GM18870 (cell line): ENCODE measurements around the gene RUNX1.

Experiments
- ATAC-seq: cut with Tn5 transposase; IDR thresholded peaks from one replicate; pipeline ENCODE4 v1.9.1; 2021; ENCODE audit warnings: moderate library complexity; ENCODE audit not compliant: unreplicated experiment

The RUNX1 gene

DNA sequence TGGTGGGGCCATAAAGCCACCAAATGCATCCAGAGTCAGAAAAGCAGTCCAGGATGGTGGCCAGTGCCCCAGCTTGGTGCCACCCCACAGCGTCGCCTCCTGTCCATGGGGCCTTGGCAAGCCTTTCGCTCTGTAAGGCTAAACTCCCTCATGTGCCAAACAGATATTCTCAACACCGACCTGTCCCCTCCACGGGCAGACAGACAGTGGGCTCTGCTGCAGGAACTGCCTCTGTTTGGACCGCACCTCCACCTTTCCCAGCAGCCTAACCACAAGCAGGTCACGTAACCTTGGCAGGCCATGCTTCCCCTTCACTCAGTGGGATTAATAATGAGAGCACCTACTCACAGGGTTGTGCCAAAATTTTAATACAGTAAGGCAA, 11.7 kb downstream of the RUNX1 start:
- no peak for ATAC-seq

DNA sequence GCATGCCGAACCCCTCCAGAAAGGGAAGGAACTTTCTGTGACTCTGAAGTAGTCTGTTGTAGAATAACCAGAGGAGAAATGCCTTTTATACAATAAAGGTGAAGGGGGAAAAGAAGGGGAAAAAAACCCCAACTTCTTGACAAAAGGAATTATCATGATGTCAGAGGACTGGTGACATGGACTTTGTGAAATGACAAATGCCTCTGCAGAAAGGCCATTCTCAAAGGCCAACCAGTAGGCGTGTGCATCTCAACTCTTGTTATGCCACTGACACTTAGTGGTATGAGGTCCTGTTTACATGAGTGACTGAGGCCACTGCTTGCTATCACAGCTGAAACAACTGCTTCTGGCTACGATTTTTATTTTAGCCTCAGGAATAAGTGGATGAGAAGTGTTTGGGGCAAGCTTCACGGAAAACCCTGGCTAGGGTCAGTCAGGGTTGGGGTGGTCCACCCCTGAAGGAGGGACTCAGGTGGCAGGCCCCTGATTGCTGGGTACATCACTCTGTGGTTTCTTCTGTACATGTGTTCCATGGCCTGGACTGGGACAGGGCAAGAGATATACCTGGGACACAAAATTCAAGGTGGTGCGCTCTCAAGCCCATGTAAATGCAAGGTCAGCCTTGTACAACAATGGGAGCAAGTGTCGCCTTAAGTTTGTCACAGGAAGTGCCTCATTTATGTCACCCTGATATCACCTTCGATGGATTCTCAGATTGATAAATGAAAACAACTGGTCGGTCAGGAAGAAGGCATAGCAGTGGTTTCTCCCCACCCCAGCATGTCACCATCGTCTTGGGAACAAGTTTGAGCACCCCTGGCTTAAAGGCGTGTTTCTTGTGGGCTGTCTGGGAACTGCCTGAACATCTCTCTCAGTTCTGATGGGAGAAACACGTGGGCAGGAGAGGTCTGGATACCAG, 12.4 kb downstream of the RUNX1 start:
- no peak for ATAC-seq

DNA sequence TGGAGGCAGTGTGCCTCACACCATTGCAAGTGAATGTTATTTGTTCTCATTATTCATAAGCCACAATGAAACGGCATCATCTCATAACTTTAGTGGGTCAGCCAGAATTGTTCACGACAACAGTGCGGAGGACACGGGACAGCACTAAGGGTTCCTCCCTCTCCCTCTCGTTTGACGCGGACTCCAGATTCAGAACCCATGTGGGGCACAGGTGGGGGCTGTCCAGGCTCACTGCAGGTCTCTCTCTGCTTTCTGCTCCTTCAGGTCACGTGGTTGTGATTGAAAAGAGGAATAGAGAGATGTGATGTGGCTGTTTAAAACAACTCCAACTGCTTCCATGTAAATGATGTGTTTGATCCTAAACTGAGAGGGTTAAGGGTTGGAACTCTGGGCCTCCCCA, 13.5 kb downstream of the RUNX1 start:
- ATAC-seq, result no peak

DNA sequence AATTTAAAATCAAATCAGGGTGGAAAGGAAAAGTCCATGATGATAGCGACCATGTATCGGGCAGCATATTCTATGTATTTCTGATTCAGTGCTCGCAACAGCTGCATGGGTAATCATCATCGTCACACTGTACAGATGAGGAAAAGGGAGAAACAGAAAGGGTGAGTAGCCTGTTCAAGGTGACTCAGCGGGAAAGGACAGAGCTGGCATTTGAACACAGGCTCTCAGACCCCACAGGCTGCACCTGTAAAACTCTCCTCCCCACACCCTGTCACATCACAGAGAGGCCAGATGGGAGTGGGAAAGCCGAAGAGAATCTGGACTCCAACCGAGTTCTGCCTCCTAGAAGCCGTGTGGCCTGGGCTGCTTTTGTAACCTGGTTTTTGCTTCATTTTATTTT, 14.0 kb downstream of the RUNX1 start:
- ATAC-seq, result no peak

DNA sequence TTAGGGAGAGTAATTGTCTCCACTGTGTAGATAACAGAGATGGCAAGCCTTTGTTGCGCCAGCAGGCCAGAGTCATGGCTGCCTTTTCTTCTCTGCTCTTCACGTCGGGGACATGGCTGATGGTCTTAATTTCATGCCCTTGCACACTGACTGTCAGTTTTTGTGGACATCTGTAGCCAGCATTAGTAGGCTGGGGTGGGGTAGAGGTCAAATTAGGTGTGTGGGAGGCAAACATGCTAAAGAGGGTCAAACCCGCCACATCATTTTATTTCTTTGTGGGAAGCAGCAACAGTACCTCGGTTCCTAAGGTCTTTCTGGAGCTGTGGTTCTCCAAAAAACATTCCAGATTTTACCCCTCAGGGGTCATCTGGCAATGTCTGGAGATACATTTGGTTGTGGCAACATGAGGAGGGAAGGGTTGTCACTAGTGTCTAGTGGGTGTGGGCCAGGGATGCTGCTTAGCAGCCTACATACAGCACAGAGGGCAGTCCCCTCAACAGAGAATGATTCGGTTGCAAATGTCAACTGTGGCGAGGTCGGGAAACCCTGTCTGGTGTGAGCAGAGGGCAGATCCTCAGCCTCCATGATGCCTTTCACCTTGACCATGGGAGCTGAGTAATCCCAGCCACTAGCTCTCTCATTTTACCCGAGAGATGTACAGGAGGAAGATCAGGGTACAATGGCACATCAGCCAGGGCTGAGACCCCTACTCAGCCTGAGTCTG, 14.7 kb downstream of the RUNX1 start:
- no peak for ATAC-seq

DNA sequence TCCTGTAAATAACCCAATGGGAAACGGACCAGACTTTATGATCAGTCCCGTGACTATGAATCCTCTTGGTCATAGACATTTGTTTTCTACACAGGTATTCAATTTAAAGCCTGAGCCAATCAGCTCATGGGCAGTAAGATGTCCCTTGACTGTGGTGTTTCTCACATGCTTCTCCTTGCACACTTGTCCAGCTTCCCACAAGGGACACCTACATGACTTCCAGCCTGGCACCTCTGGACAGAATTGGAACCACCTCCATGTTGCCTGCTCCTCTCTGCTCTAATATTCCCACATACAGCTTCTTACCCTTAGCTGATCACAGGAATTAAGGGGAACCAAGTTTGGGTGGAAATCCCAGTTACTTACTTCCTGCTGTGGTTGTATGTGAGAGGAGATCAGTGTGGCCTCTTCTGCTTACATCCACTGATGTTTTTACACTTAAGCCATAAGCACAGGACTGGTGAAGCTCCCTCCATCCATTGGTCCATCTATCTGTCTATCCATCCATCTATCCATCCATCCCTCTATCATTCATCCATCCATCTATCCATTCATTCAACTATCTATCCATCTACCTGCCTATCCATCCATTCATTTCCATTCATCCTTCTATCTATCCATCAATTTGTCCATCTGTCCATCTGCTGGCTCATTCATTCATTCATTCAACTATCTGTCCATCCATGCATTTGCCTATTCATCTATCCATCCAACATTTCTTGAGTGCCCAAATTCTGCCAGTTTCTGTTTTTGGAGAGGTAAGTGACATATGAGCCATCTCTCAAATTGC, 16.4 kb downstream of the RUNX1 start:
- ATAC-seq, result no peak

DNA sequence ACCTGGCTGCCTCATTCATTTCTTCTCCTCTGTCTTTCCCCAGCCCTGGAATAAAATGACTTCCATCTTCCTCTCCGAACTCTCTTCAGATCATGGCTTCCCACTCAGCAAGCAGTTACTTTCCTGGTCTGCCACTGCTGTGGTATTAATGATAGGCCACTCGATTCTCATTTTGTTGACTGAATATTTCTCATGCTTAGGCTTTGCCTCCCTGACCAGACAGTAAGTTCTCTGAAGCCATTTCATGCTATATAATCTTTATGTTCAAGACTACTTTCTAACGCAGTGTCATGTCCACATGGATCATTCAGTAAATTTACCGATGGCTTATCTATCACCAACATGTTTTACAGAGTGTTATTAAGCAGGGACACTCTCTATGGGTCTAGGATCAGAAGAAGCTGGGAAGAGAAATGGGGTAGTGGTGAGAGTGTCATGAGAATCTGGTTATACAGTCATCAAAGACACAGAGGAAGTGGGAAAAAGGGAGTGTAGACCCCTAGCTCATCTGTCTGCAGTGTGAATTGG, 20.6 kb downstream of the RUNX1 start:
- ATAC-seq, result no peak

DNA sequence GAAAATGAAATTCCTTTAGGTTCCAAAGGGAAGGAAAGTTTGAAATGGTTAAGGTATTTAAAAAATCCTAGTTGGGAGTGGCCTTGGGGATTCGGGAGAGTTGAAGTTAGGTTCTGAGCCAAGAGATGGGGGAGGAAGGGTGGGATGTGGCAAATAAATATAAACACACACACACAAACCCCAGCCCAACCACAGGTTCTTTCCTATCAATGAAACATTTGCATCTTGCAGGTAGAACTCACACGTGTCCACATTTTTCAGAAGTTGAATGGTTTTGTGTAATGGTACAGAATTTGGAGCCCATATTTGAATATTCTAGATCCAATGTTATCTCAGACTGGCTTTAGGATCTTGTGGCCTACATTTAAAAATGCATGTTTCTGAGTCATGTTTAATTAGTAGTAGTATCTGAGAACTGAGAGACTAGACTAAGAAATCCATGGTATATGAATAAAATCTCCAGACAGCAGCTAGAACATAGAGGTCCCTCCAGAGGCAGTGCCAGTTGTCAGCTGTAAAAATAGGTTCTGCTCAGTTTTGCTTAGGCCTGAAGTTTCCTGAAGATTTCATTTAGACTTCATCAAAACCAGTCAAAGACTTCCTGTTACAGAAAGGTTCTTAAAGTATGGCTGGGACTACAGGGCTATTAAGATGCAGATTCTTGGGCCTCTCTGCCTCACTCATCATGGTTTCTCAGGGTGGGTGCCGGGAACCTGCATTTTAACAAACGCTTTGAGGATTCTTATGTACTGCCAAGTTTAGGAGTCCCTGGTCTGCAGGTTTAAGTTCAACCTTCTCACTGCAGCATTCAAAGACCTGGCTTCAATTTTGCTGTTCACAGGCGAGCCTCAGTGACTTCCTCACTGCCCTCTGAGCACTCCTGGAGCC, 21.3 kb downstream of the RUNX1 start:
- ATAC-seq, result no peak

DNA sequence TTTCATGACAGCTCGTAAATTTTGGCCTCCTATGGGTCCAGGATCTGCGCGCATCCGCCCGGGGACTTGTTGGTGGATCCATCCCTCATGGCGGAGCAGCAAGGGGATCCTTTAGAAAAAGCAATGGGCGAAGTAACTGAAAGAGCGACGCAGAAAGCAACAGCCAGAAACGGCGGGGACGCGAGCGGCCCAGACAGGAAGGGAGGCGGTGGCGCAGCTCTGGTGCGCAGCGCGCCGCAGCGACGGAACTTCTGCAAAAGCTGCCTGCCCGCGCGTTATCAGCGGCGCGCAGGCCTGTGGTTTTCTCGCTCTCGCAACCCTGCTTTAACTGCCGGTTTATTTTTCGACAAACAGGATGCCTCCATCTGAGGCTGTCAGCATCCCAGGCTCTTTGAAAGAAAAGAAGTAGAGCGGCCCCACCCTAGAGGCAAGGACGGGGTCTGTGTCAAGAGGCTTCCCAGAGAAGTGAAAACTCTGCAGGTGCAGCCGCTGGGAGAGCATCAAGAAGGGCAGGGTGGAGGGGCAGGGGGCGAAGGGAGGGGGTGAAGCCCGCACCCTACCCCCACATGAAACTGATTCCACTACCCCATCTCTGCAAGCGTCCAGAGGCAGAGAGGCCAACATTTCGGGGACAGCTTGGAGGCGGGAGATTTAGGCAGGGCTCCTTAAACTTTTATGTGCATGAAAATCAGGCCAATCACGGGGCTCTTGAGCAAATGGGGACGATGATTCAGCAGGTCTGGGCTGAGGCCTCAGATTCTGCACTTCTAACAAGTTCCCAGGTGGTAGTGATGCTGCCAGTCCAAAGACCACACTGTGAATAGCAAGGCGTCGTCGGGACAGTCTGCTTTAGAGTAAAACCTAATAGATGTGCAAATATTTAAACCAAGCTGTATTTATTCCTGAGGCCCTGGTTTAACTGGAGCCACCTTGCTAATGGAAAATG, 22.2 kb downstream of the RUNX1 start:
- peak; percentile 66 for ATAC-seq

DNA sequence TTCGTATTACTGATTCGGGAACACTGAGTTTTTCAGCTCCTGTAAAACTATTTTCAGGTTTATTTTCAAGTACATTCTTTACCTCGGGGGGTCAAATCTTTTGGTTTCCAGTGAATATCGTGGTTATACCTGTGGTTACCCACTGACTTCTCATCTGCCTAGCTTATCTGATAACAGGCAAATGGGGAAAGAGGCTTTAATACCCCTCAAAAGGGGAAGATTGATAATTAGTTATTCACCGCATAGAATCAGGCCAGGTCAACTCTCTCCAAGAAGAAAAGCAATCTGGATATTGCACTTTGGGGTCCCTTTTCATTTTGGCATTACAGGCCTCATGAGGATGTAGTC, 23.0 kb downstream of the RUNX1 start:
- no peak for ATAC-seq

DNA sequence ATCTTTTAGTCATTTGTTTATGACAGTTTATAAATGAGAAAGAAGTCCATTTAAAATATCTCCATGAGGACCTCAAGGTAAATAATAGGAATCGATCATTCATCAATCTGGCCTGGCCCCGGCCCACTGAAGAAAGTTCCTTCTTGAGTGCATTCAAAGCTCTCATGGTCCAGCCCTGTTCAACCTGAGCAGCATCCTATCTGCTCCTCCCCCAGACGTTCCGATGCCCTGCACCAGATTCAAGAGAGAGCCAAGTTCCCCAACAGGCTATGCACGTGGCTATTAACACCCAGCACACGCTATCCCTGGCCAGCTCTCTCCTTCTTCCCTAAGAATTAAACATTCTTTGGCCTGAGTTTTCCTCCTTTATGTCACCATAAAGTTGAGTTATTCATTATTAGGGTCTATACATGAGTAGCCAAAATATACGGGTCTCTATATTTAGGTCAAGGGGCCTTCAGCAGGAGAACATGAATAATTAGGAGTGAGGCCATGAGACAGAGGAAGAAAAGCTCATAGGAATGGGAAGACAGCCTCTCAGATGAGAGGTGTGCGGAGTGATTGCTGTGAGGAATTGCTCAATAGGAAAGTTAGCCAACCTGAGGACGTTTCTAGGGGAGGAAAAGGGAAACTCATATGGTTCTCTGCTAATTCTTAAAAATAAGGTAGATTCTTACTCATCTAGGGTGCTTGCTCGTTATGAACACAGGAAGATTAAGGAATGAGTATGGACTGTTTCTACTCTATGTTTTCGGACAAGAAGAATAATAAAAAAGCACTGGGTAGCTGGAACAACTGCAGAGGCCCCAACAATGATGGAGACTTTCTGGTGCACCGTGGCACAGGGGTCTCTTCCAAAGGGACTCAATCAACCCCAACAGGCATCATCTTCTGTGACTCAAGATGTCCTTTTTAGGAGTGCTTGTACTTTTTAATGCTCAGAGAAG, 23.6 kb downstream of the RUNX1 start:
- ATAC-seq, result no peak

DNA sequence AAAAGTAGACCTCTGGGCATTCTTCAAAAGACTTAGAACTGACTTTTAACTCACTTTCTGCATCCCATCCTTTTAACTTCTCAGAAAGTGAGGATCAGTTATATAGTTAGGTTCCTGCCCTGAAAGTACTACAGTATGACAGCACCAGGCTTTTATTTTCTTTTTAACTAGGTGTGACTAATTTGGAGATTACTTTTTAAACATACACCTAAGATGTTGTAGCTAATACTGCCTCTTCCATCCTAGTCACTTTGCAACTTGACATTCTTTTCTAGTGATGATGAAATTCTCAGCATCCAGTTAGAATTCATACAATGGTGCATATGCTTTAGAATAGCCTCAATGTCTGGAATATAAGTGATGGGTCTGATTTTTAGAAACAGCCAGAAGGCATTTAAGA, 24.6 kb downstream of the RUNX1 start:
- ATAC-seq, result no peak

DNA sequence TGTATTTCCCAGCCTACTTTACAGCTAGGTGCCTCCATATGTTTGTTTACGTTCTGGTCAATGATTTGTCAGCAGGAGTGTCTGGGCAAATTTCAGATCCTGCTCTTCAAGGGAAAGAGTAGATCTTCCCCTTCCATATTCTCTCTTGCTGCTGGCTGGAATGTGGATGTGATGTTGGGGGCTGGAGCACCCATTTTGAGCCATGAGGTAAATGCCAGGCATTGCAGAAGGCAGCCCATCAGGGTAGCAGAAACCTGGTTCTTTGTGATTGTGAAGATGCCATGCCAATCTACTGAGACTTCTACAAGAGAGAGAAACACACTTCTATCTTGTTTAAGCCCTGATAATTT, 25.1 kb downstream of the RUNX1 start:
- ATAC-seq, result no peak

DNA sequence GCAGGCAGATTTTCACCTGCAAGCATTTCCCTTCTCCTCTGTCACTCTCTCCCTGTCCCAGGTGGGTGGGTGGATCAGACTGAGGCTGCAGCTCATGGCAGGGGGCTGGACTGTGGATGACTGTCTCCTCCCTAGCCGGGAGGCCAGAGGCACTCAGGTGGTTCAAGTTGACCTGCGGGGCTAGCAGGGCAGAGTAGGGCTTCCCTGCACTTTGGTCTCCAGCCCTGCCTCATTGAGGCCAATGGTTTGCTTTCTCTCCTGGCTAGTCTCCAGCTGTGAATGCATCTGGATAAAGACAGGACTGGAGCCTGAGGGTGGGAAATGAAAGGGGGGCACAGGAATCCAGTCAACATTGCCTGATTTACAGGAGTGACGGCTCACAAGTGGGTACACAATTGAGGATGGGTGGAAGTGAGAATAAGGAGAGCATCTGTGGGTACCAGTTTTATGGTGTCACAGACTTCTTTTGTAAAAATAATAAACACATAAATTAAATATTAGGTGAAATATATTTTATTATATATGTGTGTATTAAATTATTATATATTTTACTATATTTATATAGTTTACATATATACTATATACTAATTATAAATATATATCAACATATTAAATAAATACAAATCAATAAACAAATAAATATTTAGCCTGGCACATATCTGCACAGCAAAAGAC, 25.6 kb downstream of the RUNX1 start:
- ATAC-seq, result no peak

DNA sequence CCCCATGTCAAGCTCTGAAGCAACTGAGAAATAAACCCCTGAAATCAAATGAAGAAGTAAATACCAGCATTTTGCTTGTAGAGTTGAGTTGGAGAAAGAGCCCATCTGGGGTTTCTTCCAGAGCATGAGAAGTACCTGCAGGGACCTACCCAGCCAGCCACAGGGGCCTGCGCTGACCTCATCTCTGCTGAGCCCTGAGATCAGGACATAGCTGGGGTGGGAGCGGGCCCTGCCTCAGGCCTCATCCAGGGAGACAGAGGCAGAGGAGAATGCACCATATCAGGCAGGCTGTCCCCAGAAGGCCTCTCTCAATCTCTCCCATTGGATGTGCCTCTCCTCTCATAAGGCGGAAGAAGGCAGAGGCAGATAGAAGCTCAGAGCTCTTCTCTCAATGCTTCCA, 27.6 kb downstream of the RUNX1 start:
- ATAC-seq, result no peak

DNA sequence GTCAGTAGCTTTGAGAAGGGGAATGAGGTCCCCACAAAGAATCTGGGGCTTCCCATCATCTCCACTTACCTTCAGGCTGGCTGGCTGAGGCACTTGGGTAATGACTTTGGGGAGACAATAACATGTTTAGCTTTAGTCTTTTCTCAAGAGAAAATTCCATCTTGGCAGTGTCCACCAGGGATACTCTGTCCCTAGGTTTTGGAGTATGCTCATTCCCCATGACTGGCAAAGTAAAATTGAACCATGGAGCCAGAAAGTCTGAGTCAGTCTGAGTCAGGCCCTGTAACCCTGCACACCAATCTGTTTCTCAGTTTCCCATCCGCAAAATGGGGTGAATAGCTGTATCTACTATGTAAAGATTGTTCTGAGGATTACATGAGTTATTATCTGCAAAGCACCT, 28.2 kb downstream of the RUNX1 start:
- ATAC-seq, result no peak

DNA sequence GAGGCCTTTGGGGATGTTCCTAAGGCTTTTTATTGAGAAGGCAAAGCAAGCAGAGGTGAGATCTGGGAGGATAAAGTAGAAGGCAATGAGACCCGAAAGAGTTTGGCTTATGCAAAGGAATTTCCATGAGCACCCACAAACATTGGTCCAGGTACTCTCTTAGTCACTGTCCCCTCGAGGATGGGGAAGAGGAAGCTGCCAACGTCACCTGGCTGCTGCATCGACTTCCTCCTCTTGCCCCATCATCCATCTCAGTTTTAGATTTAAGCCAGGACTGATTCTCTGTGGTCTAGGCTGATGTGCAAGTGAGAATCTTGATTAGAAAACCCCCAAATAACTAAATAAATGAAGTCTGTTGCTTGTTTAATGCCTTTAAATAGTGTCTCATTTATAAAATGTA, 28.7 kb downstream of the RUNX1 start:
- no peak for ATAC-seq

DNA sequence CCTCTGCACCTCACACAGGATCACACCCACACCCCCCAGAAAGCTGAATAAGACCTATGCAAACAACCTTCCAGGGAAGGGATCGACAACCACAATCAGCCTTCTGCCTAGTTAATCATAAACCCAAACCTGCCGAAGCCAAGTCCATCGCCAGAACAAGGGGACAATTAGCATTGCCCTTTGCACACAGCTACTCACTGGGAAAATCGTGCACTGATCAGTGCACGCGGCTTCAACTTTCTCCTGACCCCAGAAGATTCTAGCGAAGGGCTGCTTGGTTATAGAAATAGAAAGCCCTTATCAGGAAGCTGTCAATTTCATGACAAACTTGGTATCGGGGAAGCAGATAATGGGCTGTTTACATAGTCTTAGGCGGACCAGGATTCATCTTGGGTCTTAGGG, 29.5 kb downstream of the RUNX1 start:
- no peak for ATAC-seq
